Stimulated activated CD4-positive, alpha-beta T cell treated with anti-CD3 and anti-CD28 coated beads, Interleukin-4, amount 100 ng/mL, for 48 hours (primary cell): Measurements from ENCODE around the gene SLC39A6.
"Not testable (repeated sequence)": the region's sequence is repeated elsewhere in the genome, so short reads cannot be mapped to it uniquely, and the experiment has no call there.

Experiments used
- DNase-seq, 2 donors: peaks; one replicate each; pipeline ENCODE4 v3.0.0-alpha.2; 2020; ENCODE audit warnings: low read depth in 2 of 2

SLC39A6 gene

GRCh38 chr18:36135264-36135663, 6.1 kb upstream of the SLC39A6 start:
- no peak for DNase-seq

GRCh38 chr18:36132756-36133155, 3.6 kb upstream of the SLC39A6 start:
- no peak for DNase-seq

GRCh38 chr18:36131692-36132483, 2.7 kb upstream of the SLC39A6 start:
- DNase-seq = no peak

- no peak for DNase-seq
These were observed 1.9 kb upstream of the SLC39A6 start for GRCh38 chr18:36130883-36131653.

- no peak for DNase-seq
These were observed 1.1 kb upstream of the SLC39A6 start for GRCh38 chr18:36130039-36130831.

- DNase-seq = no peak
These were observed 237 bp downstream of the SLC39A6 start for GRCh38 chr18:36128907-36129299.

- DNase-seq = no peak
These were observed 640 bp downstream of the SLC39A6 start for GRCh38 chr18:36128530-36128870.

GRCh38 chr18:36127836-36128529, 1.2 kb downstream of the SLC39A6 start:
- no peak for DNase-seq

- DNase-seq = no peak
These were observed 2.5 kb downstream of the SLC39A6 start for GRCh38 chr18:36126668-36127067.

- DNase-seq = no peak
These were observed 4.3 kb downstream of the SLC39A6 start for GRCh38 chr18:36124841-36125240.

GRCh38 chr18:36120297-36120696, 8.8 kb downstream of the SLC39A6 start:
- DNase-seq = no peak

- not testable (repeated sequence) for DNase-seq
These were observed 12.4 kb downstream of the SLC39A6 start for GRCh38 chr18:36116771-36117170.

GRCh38 chr18:36114738-36115137, 14.4 kb downstream of the SLC39A6 start:
- no peak for DNase-seq

- DNase-seq = no peak
These were observed 14.9 kb downstream of the SLC39A6 start for GRCh38 chr18:36114251-36114650.

- DNase-seq = no peak
These were observed 16.8 kb downstream of the SLC39A6 start for GRCh38 chr18:36112302-36112701.

- no peak for DNase-seq
These were observed 19.4 kb downstream of the SLC39A6 start for GRCh38 chr18:36109737-36110136.

GRCh38 chr18:36108601-36109000, 20.5 kb downstream of the SLC39A6 start:
- DNase-seq = no peak

GRCh38 chr18:36108196-36108595, 20.9 kb downstream of the SLC39A6 start:
- no peak for DNase-seq

- no peak for DNase-seq
These were observed 21.7 kb downstream of the SLC39A6 start for GRCh38 chr18:36107477-36107876.

GRCh38 chr18:36104749-36105148, 24.4 kb downstream of the SLC39A6 start:
- no peak for DNase-seq

GRCh38 chr18:36101943-36102342, 27.2 kb downstream of the SLC39A6 start:
- DNase-seq = no peak

GRCh38 chr18:36099311-36099710, 29.8 kb downstream of the SLC39A6 start:
- no peak for DNase-seq
